Measurements from ENCODE around the gene DQX1.

DNA sequence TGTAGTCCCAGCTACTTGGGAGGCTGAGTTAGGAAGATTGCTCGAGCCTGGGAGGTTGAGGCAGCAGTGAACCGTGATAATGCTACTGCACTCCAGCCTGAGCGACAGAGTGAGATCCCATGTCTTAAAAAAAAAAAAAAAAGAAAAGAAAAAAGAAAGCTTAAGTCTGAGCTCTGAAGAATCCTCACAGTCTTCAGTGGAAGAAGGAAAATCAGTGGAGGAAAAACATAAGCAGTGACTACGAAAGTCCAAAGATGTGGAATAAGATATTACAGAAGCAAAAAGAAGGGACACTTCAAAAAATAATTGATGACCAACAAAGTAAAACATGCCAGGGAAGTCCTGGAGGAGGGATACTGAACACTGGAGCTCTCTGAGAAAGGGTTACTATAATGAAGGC is 15.8 kb downstream of the DQX1 start:
- no peak for TF ChIP-seq EZH2 (IDR thresholded peaks at IDR 0.05; ENCODE audit: borderline replicate concordance, low read depth, low read length, poor library complexity, severe bottlenecking)
- TF ChIP-seq, protein P1, sequence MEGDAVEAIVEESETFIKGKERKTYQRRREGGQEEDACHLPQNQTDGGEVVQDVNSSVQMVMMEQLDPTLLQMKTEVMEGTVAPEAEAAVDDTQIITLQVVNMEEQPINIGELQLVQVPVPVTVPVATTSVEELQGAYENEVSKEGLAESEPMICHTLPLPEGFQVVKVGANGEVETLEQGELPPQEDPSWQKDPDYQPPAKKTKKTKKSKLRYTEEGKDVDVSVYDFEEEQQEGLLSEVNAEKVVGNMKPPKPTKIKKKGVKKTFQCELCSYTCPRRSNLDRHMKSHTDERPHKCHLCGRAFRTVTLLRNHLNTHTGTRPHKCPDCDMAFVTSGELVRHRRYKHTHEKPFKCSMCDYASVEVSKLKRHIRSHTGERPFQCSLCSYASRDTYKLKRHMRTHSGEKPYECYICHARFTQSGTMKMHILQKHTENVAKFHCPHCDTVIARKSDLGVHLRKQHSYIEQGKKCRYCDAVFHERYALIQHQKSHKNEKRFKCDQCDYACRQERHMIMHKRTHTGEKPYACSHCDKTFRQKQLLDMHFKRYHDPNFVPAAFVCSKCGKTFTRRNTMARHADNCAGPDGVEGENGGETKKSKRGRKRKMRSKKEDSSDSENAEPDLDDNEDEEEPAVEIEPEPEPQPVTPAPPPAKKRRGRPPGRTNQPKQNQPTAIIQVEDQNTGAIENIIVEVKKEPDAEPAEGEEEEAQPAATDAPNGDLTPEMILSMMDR (conservative IDR thresholded peaks at IDR 0.05; ENCODE audit: low read depth, low read length): no peak
